ENCODE results near the gene LMNB1. TPM values are rescaled to one million over a fixed set of nuclear protein-coding genes. Genes with fewer than 3 reads are reported as not detected.
"Not testable (repeated sequence)": the region's sequence is repeated elsewhere in the genome, so short reads cannot be mapped to it uniquely, and the experiment has no call there.

LMNB1 gene
- total RNA-seq, 4 donors from 2014 or later = 13.7 to 61.5 (median 39.2) TPM

DNA sequence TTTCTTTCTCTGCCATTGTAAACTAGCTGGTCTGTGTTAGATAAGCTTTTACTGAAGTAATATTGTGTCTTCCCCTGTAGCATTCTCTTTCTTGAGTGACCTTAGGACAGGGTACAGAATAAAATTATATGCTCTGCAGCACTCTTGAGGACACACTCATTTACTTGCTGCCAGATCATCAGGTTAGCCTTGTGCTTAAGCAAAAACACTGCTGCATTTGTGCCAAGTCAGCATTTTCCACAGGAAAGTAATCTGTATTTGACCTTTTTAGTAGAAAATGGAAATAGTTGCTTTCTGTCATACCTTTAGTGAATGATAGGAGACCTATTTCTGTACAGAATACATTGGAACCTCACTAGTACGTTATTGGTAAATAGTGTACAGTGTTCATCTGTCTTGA lies 54.2 kb downstream of the LMNB1 start:
- Histone ChIP-seq H3K4me1 (peaks cover 0 to 5% (median 4%) of the 10 kb centered on the region in 3 donors), H3K9me3 (no peaks in the 10 kb centered on the region), H3K4me3 (no peak overlapping the region), H3K36me3 (peaks cover 0 to 71% (median 5%) of the 10 kb centered on the region in 3 donors), H3K27me3 (no peaks in the 10 kb centered on the region), H3K27ac (no peak overlapping the region)
- WGBS, 2 donors = 41 to 91% methylated on average over 1 of the region's 1 CpG
- DNase-seq = no peak
- intact Hi-C loops (cut with DNase I) = no loop called here
- TF ChIP-seq, protein P1, sequence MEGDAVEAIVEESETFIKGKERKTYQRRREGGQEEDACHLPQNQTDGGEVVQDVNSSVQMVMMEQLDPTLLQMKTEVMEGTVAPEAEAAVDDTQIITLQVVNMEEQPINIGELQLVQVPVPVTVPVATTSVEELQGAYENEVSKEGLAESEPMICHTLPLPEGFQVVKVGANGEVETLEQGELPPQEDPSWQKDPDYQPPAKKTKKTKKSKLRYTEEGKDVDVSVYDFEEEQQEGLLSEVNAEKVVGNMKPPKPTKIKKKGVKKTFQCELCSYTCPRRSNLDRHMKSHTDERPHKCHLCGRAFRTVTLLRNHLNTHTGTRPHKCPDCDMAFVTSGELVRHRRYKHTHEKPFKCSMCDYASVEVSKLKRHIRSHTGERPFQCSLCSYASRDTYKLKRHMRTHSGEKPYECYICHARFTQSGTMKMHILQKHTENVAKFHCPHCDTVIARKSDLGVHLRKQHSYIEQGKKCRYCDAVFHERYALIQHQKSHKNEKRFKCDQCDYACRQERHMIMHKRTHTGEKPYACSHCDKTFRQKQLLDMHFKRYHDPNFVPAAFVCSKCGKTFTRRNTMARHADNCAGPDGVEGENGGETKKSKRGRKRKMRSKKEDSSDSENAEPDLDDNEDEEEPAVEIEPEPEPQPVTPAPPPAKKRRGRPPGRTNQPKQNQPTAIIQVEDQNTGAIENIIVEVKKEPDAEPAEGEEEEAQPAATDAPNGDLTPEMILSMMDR (IDR thresholded peaks at IDR 0.05) = no peak
- no peak for TF ChIP-seq POLR2A (IDR thresholded peaks at IDR 0.05)

DNA sequence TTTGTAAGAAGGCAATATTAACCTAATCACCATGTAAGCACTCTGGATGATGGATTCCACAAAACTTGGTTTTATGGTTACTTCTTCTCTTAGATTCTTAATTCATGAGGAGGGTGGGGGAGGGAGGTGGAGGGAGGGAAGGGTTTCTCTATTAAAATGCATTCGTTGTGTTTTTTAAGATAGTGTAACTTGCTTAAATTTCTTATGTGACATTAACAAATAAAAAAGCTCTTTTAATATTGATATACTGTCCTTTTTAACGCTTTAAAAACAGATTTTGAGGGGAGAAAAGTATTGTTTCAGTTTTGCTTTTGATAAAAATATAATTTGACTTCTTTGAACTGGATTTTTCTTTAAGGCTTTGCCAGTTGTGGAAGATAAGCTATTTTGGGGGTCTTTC lies 59.8 kb downstream of the LMNB1 start:
- no peaks in the 10 kb centered on the region for H3K9me3 ChIP-seq
- peaks cover 0 to 37% (median 5%) of the 10 kb centered on the region in 3 donors for H3K36me3 ChIP-seq
- TF ChIP-seq POLR2A (IDR thresholded peaks at IDR 0.05) = no peak
- TF ChIP-seq, protein P1 (IDR thresholded peaks at IDR 0.05) = no peak
- intact Hi-C loops (cut with DNase I) = no loop called here
- H3K27me3 ChIP-seq = no peaks in the 10 kb centered on the region
- DNase-seq = no peak
- WGBS, 2 donors = 93 to 95% methylated on average over 2 of the region's 2 CpGs
- H3K4me3 ChIP-seq = no peak overlapping the region
- no peaks in the 10 kb centered on the region for H3K4me1 ChIP-seq
- no peak overlapping the region for H3K27ac ChIP-seq

- no peak for TF ChIP-seq POLR2A (IDR thresholded peaks at IDR 0.05)
- TF ChIP-seq, protein P1 (IDR thresholded peaks at IDR 0.05) = no peak
- Histone ChIP-seq H3K9me3 (no peaks in the 10 kb centered on the region), H3K27ac (no peak overlapping the region), H3K27me3 (no peaks in the 10 kb centered on the region), H3K36me3 (peaks cover 0 to 34% (median 5%) of the 10 kb centered on the region in 3 donors), H3K4me3 (no peak overlapping the region), H3K4me1 (no peaks in the 10 kb centered on the region)
- DNase-seq = no peak
- WGBS, 2 donors = 94 to 96% methylated on average over 4 of the region's 4 CpGs
- intact Hi-C loops (cut with DNase I) = no loop called here
These were observed 60.3 kb downstream of the LMNB1 start for GRCh38 chr5:126837242-126837641.

GRCh38 chr5:126837906-126838539 lies 61.1 kb downstream of the LMNB1 start:
- H3K4me1 ChIP-seq = no peaks in the 10 kb centered on the region
- intact Hi-C loops (cut with DNase I) = no loop called here
- peaks cover 0 to 26% (median 5%) of the 10 kb centered on the region in 3 donors for H3K36me3 ChIP-seq
- H3K27me3 ChIP-seq = no peaks in the 10 kb centered on the region
- TF ChIP-seq, protein P1 (IDR thresholded peaks at IDR 0.05) = peak in 3 of 6 experiments; percentile 11 to 36 (median 11)
- no peak for TF ChIP-seq POLR2A (IDR thresholded peaks at IDR 0.05)
- 78 to 84% methylated on average over 7 of the region's 7 CpGs for WGBS, 2 donors
- DNase-seq = no peak
- H3K27ac ChIP-seq = no peak overlapping the region
- H3K4me3 ChIP-seq = no peak overlapping the region
- H3K9me3 ChIP-seq = no peaks in the 10 kb centered on the region

DNA sequence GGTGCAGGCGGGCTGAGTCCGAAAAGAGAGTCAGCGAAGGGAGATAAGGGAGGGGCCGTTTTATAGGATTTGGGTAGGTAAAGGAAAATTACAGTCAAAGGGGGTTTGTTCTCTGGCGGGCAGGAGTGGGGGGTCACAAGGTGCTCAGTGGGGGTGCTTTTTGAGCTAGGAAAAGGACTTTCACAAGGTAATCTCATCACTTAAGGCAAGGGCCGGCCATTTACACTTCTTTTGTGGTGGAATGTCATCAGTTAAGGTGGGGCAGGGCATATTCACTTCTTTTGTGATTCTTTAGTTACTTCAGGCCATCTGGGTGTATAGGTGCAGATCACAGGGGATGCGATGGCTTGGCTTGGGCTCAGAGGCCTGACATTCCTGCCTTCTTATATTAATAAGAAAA lies 62.5 kb downstream of the LMNB1 start:
- H3K27ac ChIP-seq; H3K4me3 ChIP-seq; DNase-seq; H3K9me3 ChIP-seq; H3K4me1 ChIP-seq; H3K27me3 ChIP-seq; intact Hi-C loops (cut with DNase I): not testable (repeated sequence)
- WGBS, 2 donors = 91 to 92% methylated on average over 4 to 7 of the region's 7 CpGs
- H3K36me3 ChIP-seq = peaks cover 0 to 12% (median 0%) of the 10 kb centered on the region in 3 donors

DNA sequence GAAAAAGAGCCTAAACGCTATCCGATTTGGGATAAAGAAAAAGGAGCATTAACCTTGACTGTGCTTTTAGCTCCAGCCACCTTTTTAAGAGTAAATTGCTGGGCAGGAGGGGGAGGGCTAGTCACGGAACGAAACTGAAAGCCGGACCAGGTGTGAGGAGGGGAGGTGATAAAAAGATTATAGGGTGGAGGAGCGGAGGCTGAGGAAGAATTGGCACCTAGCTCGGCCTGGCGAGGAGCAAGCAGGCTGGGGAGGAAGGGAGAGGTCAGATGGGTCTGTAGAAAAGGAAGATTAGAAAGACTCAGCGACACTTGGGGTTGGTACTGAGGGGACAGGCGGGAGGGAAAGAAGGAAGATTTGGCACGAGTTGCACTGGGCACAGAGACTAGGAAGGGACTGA lies 66.4 kb downstream of the LMNB1 start:
- H3K27me3 ChIP-seq; intact Hi-C loops (cut with DNase I); H3K27ac ChIP-seq; H3K9me3 ChIP-seq; DNase-seq; H3K36me3 ChIP-seq; H3K4me3 ChIP-seq: not testable (repeated sequence)
- peaks cover 0 to 20% (median 5%) of the 10 kb centered on the region in 3 donors for H3K4me1 ChIP-seq
- WGBS, 2 donors = 71% methylated on average over 11 of the region's 11 CpGs

GRCh38 chr5:126845470-126846070 lies 68.6 kb downstream of the LMNB1 start:
- intact Hi-C loops (cut with DNase I); H3K36me3 ChIP-seq; DNase-seq; H3K9me3 ChIP-seq; H3K27me3 ChIP-seq: not testable (repeated sequence)
- H3K4me3 ChIP-seq = peak overlapping the region in 3 of 4 donors; percentile 17 to 43 (median 24)
- peak overlapping the region in 3 of 4 donors; percentile 22 to 48 (median 38) for H3K27ac ChIP-seq
- 29 to 31% methylated on average over 8 of the region's 14 CpGs for WGBS, 2 donors
- H3K4me1 ChIP-seq = peaks cover 0 to 30% (median 5%) of the 10 kb centered on the region in 3 donors
